Ammon's horn (tissue), 1 donor: ENCODE data around the gene XYLT2.

Source experiments
- DNase-seq: peaks from one replicate; pipeline ENCODE4 v3.0.0-alpha.2; 2016; ENCODE audit warnings: low spot score

The XYLT2 gene

GRCh38 chr17:50364061-50364458 lies 18.1 kb downstream of the XYLT2 start:
- DNase-seq: no peak

GRCh38 chr17:50364715-50365114 lies 18.8 kb downstream of the XYLT2 start:
- no peak for DNase-seq

DNA sequence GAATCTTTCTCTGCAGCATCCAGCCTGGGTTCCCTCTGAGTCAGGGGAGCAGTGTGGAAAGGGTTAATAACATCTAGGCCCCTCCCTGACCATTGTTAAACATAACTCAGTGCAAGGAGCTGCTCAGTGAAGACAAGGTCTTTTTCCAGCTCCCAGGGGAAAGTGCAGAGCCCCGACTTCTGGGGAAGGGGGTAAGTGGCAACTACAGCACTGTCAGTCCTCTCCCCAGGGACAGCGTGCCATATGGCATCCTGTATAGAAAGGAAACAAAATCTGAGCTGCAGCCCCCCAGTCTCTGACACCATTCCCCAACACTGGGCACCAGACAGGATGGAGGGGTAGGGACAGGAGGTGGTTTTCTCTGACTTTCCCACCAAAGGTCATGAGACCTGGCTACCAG lies 19.2 kb downstream of the XYLT2 start:
- no peak for DNase-seq

DNA sequence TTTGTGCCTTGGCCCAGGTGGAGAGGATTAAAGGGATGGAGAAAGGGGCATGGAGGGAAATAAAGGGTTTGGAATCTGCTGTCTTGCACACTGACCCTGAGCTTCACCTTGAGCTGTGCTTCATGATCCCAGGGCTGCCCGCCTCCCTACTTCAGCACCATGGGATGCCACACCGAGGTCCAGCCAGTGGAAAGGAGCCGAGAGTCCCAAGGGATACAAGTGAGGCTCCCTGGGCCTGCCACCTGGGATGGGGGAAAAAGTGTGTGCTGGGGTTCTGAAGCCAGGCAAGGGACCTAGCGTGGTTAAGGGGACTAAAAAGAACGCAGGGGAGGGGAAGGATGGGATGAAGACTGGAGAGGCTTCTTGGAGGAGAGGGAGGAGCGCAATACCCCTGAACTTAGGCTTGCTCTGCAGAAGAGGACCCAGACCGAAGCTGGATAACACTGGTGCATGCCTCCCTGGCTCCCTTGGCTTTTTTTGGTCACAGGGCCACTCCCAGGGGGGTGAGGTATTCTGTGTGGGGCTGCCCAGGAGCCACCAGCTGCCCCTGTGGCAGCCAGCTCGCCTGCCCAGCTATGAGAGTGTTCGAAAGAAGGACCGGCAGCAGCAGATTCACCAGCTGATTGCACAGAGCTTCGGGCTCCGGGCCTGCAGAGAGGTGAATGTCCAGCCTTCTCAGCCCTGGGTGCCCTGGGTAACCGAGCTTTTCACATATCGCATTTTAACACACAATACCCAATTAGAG lies 19.9 kb downstream of the XYLT2 start:
- no peak for DNase-seq

DNA sequence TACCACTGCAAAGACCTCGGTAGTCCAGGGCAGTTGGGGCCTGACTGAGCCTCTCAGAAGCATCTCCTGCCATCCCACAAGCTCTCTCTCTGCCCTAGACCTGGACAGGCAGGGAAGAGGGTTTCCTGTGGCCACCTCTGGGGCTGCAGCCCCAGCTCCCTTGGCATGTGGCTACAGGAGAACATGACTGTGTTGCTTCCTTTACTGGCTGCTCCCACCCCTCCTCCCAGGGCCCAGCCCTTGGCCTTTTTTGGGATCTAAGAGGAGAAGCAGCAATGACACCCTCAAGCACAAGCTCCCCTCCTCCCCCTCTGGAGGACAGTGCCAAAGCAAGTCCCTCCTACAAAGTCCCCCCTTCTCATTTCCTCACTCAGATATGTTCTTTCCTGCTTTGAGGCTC lies 21.5 kb downstream of the XYLT2 start:
- DNase-seq: no peak

- no peak for DNase-seq
Observed at GRCh38 chr17:50370052-50370451, 24.1 kb downstream of the XYLT2 start.

DNA sequence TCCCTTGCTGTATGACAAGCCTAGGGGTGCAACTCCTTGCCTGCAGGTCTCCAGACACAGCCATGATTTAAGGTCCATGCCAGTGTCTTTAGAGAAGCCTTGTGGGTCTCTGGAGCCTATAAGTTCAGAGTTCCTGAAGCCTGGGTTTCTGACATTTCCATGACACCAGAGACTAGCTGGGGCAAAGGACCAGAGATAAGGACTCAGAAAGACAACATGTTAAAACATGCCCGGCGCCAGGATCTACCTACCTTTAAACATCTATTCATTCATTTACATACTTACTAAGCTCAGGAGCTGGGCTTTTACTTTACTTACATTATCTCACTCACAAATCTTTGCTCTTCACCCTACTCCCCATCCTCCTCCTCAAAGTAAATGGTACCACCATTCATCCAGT lies 25.6 kb downstream of the XYLT2 start:
- DNase-seq: no peak

- no peak for DNase-seq
Observed at GRCh38 chr17:50372222-50372757, 26.4 kb downstream of the XYLT2 start.

- DNase-seq: peak; percentile 95
Observed at GRCh38 chr17:50372758-50373556, 27.0 kb downstream of the XYLT2 start, which contains the start of the genes EME1 and MRPL27. EME1 (plus strand) TSS chr17:50373229; CDS start chr17:50375209, 1,980 bp downstream. MRPL27 (minus strand) TSS chr17:50373184; CDS start chr17:50373170, 14 bp downstream.

- DNase-seq: no peak
Observed at GRCh38 chr17:50373705-50374104, 27.8 kb downstream of the XYLT2 start.

- no peak for DNase-seq
Observed at GRCh38 chr17:50375858-50376538, 30.1 kb downstream of the XYLT2 start.

GRCh38 chr17:50379351-50380132 lies 33.6 kb downstream of the XYLT2 start:
- DNase-seq: no peak

DNA sequence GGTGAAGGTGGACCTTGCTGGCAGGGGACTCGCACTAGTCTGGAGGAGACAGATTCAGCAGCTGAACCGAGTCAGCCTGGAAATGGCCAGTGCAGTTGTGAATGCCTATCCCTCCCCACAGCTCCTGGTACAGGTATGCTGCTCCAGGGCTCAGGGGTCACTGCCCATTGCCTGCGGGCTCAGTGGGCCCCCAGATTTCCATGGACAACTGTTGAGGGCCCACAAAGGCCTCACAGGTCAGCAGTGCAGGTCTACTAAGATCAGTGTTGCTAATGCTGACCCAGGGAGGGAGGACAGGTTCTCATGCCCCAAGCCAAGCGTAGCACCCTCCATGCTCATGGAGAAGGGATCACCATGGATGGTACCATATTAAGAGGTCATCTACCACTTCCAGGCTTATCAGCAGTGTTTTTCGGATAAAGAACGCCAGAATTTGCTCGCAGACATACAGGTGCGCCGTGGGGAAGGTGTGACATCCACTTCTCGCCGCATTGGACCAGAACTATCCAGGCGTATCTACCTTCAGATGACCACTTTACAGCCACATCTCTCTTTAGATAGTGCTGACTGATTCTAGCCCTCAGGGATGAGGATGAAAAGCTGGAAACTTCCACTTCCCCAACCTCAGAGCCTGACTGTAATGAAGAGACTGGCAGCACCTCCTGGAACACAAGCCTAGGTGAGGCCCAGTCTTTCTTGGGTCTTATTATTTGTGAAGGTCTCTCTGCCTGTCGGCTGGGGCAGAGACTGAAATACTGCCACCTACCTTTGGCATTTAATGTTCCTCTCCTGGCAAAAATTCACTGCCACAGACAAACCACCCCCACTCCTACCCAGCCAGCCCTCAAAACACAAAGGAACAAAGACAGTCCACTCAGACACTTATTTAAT lies 34.7 kb downstream of the XYLT2 start:
- DNase-seq: no peak

DNA sequence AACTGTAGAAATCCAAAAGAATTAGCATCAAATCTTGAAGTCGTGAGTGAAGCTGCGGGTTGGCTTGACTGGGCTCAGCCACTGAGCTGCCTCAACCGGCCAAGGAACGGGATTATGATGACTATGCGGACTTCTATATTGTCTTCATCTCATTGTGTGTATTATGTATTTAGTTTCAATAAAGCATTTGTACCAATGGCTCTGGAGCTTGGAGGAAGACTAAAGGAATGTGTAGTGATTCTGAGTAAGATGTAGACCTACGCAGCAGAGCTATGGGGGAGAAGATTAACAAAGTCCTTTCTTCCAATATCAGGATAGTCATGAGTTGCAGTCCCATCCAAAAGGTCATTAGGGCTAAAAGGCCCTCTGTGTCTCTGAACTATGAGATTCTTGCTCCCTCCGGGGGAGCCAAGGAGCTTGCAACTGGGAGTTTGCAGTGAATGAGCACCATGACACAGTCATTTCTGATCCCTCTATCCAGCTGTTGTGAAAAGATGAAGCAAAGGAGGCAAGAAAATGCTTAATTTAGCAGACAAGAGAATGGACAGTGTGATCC lies 35.4 kb downstream of the XYLT2 start:
- DNase-seq: no peak

DNA sequence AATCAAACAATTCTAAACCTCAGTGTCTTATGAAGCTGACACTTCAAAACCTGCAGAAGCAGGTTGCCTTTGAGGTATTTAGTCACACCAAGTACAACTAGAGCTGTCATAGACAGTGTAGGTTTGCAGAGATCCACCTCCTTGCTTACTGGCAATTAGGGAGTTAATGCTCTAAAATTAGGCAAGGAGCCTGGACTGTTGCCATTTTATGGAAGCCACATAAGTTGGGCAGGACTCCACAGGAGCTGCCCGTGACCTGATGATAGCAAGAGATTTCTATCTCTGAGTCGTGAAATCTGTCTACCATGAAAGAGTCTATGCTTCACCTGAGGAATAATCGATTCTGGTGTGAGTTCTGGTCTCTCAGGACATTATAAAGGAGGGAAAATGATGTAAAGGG lies 36.0 kb downstream of the XYLT2 start:
- DNase-seq: no peak

DNA sequence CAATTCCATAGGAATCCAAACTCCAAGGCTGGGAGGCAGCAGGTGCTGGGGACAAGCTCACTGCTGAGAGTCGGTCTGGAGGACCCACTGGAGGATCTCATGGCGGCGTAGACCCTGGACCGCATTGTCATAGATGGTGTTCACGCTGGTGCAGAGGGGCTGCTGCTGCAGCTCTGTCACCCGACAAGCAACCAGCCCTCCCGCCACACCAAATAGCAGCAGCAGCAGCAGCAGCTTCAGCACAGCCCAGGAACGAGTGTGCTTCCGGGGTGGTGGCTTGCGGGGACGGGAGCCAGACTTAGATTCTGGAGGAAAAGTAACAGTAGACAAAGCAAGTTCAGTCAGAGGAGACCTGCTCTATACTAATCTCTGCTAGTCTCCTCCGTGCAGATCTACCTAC lies 37.0 kb downstream of the XYLT2 start:
- DNase-seq: no peak

- no peak for DNase-seq
Observed at GRCh38 chr17:50386510-50386909, 40.6 kb downstream of the XYLT2 start.

DNA sequence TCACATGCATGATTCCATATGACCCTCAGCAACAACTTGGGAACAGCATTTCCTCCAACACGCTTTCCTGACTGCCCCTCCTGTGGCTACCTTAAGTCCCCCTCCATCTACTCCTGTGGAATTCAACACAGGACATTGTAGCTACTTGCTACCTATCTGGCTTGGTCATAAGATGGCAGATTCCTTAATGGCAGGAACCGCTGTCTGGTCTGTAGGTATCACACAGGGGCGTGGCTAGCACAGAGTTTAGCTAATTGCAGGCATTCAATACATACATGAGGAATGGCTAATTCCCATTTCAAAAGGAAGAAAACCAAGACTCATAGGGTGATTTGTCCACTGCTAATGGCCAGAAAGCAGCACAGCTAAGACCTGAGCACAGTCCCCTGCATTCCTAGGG lies 42.8 kb downstream of the XYLT2 start:
- DNase-seq: no peak

DNA sequence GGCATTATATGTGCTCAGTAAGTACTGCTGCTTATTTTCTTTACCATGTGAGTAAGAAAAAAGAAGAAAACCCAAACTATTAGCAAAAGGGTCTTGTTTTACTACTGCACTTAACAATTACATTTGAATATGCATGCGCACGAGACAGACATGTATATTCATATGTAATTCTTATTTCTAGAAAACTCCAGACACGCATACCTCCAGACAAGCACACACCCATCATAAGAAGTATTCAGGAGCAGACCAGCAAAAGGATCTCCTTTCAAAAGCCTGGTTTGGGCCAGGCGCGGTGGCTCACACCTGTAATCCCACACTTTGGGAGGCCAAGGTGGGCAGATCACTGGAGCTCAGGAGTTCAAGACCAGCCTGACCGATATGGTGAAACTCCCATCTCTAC lies 43.6 kb downstream of the XYLT2 start:
- no peak for DNase-seq

GRCh38 chr17:50392621-50393020 lies 46.7 kb downstream of the XYLT2 start:
- no peak for DNase-seq
